A204.1 (cell line): ENCODE measurements around the gene YPEL3.

Experiments
- FAIRE-seq: peaks from 2 replicates; lab custom pipeline; 2012; peaks lifted over from hg19 to GRCh38; lab: Jason Lieb, UNC

Gene YPEL3

DNA sequence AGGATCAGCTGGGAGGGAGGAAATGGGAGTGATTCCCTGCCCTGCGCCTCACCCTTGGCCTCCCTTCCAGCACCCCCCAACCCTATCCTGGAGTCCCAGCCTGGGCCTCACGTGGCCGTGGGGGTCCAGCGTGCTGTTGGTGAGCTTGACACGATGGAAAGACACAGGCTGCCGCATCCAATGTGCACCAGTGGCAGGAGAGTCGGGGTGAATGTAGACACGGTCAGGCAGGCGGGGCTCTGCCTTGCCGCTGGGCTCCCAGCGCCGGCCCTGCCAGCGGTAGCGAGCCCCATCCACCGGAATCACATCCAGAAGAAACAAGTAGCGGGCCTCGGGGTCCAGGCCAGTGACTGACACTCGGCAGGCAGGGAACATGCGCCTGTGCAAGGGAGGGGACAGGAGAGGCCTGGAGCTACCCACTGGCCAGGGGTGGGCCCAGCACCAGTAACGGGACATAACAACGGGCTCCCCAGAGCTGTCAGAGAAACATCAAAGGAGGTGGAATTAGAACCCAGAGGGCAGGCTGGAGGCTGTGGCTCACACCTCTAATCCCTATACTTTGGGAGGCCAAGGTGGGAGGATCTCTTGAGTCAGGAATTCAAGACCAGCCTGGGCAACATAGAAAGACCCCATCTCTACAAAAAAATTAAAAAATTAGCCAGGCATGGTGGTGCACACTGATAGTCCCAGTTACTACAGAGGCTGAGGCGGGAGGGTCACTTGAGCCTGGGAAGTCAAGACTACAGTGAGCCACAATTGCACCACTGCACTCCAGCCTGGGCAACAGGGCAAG is 7.0 kb downstream of the YPEL3 start:
- FAIRE-seq: no peak

DNA sequence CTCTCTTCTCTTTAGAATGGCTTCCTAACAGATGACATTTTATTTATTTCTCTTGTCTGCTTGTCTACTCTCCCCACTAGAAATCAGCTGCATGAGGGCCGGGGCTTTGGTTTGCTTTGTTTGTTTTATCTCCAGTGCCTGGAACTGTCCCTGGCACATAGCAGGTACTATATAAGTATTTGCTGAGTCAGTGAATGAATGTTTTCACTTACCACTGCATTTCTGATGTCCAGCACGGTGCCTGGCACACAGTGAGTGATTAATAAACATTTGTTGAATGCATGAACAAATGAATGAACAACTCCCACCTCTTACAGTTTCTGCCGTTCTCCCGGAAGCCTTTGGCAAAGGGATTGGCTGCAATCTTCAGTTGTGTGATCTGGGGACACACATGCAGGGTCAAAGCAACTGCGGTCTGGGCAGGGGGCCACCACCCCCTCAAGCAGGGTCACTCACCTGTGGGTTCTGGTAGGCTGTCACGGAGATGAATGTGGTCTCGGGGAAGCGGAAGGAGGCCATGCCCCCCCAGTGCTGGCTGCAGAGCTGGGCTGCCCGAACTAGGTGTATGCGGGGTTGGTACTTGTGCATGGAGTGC is 7.7 kb downstream of the YPEL3 start:
- no peak for FAIRE-seq

DNA sequence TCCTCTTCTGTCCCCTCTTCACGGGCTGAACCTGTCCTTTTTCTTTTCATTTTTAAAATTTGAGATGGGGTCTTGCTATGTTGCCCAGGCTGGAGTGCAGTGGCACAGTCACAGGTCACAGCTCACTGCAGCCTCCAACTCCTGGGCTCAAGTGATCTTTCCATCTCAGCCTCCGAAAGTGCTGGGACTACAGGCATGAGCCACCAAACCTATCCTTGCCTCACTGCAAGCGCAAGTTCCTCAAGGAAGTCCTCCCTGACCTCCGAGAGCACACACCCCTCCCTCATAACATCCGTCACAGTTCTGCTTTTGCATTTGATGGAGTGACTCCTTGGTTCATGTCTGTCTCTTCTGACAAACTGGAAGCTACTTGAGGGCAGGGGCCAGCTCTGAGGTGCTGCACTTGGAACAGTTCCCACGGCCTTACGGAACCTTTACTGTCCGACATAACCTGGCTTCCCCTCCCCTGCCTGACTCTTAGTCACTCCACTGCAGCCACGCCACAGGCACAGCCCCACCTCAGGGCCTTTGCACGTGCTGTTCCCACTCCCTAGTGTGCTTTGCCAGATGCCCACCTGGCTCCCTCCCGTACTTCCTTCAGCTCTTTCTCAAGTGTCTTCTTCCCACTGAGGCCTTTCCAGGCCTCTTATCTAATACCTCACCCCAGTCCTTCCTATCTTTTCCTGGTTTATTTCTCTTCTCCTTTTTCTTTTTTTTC is 8.7 kb downstream of the YPEL3 start:
- no peak for FAIRE-seq

DNA sequence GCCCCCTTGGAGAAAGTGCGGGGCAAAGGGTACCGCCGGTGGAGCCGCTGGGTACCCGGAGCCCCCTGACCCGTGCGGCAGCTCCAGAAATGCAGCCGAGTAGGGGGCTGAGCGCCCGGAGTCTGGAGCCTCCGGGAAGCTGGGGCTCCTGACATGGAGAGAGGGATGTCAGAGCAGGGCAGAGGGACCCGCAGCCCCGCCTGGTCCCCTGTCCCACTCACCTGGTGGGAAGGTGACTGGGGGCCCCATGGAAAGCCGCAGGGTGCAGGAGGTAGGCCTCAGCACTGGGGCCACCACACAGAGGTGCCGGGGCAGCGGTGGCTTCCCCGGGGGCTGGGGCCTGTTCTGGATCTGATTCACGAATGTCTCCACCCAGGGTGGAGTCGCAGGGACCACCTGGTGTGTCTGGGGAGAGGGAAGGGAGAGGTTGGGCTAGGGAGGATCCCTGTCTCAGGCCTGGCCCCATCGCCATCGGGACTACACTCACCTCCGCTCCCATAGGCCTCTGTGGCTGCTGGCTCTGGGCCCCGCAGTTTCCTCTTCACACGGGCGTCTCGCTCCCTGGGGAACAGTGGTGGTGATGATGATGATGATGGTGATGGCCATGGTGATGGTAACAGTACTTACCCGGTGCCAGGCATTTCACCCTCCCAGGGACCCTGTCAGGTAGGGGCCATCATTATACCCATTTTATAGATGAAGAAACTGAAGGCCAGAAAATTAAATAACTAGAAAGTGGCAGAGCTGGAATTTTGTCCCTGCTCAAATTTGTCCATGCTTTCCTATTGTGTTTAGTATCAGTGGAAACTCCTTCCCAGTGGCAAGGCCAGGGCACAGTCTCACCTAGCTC is 9.5 kb downstream of the YPEL3 start:
- FAIRE-seq: no peak

DNA sequence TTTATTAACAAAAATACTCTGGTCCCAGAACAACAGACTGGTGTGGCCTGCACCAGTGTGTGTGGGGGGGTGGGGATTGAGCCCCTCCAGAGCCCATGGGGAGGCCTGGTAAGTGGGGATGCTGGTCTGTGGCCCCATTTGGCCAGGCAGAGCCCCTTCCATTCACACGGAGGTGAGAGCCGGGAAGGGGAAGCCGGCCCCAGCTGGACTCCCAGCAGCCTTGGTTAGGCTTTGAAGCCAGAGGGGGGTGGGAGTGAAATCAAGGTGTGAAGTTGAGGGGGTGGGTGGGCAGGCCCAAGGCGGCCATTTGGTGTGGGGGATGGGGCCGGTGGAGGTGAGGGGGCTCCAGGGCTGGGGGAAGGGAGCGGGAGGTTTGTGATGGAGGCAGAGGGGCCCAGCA is 10.2 kb downstream of the YPEL3 start:
- no peak for FAIRE-seq

DNA sequence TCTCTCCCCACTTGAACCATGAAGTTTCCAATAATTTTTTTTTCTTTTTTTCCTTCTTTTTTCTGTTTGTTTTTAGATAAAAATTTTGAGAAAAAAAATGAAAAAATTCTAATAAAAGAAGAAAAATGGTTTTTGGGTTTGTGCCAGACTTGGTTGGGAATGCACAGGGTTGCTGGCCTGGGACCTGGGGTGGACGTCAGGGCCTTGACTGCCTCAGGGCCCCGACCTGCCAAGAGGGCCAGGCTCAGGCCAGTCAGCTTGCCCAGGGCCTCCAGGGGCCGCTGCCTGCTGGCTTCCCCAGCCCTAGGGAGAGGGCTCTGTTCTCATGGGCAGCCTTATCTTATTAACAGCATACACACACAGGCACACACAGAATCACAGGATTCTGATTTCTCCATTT is 10.8 kb downstream of the YPEL3 start:
- no peak for FAIRE-seq

DNA sequence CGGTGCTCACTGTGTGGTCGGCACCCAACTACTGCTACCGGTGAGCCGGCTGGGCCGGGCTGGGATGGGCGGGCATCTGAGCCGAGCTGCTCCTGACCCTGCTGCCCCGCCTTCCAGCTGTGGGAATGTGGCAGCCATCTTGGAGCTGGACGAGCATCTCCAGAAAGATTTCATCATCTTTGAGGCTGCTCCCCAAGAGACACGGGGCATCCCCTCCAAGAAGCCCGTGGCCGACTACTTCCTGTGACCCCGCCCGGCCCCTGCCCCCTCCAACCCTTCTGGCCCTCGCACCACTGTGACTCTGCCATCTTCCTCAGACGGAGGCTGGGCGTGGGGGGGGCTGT is 11.2 kb downstream of the YPEL3 start:
- no peak for FAIRE-seq

DNA sequence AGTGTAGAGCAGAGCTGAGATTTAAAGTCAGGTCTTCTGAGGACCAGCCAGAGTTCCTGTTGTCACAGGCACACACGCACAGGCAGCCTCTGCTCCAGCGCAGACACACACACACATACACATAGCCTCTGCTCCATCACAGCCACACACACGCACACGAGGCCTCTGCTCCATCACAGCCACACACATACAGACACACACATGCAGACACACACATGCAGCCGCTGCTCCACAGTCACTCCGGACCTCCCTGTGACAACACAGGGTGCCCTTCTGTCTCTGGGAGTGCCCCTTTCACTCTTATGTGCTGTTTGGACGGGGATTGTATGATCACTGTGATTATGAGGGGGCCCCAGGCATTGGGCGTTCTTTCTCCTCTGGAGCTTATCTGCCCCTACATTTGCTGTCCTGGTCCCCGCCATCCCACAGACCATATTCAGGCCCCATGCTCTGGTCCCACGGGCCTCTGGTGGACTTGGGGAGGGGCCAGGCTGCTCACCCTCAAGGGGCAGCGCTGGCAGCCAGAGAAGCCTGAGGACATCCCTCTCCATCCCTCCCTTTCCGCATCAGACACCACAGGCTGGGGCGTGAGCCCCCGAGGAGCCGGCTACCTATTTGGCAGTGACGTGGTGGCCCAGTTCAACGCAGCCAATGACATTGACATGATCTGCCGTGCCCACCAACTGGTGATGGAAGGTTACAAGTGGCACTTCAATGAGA is 11.8 kb downstream of the YPEL3 start:
- no peak for FAIRE-seq

DNA sequence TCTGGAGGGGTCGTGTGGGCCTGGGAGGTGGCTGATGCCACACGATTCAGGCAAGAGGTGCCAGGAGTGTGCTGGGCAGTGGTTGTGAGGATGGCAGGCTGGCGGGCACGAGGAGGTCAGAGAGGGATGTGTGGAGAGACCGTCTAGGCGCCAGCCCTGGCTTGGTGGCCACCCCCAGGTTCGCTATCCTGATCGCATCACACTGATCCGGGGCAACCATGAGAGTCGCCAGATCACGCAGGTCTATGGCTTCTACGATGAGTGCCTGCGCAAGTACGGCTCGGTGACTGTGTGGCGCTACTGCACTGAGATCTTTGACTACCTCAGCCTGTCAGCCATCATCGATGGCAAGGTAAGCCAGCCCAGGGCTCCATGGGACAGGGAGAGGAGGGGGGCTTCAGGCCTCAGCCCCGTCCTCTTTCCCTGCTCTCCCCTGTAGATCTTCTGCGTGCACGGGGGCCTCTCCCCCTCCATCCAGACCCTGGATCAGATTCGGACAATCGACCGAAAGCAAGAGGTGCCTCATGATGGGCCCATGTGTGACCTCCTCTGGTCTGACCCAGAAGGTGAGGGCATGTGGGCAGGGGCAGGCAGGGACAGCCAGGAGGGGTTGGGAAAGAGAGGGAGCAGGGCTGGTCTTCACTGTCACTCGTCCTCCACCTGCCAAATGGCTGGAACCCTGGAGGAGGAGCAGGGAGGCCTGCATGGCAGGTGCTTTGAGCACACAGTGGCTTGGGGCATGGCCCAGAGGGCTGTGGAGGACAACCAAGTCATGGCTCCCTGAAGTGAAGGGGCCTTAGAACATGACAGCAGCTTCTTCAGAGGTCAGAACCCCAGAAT is 12.6 kb downstream of the YPEL3 start:
- no peak for FAIRE-seq

DNA sequence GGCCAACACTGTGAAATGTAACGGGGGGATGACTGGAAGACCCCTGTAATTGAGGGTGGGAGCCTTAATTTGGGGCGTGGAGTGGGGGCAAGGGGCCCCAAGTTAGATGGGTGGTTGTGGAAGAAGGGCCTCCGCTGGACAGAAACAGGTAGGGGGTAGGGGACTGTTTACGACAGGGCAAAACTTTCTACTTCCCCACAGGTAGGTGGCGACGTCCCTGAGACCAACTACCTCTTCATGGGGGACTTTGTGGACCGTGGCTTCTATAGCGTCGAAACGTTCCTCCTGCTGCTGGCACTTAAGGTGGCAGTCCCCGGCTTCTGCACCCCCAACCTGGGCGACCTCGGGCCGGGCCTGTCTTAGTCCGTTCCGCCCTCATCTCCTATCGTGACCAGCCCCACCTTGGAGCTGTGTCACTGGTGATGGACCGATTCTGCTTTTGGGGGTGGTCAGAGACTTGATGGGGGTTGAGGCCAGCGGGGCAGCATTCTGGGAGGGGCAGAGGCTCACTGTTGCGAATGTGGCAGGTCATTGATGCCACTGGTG is 13.4 kb downstream of the YPEL3 start:
- FAIRE-seq: no peak

DNA sequence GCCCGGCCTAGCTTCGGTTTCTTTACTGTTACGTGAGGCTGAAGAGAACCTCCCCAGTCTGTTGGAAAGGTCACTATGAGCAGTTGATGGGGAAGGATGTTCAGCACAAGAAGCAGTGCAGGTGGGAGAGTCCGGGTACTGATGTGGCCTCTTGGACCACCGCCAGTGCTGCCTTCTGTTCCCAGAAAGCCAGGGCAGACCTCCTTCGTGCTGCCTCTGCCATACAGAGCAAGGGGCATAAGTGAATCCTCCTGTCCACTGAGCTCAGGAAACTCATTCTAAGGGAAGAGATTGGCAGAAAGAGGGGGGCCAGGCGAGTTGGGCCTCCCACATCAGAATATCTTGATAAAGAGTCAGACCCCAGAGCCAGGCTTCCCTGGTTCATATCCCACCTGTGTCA is 16.5 kb downstream of the YPEL3 start:
- FAIRE-seq: no peak

DNA sequence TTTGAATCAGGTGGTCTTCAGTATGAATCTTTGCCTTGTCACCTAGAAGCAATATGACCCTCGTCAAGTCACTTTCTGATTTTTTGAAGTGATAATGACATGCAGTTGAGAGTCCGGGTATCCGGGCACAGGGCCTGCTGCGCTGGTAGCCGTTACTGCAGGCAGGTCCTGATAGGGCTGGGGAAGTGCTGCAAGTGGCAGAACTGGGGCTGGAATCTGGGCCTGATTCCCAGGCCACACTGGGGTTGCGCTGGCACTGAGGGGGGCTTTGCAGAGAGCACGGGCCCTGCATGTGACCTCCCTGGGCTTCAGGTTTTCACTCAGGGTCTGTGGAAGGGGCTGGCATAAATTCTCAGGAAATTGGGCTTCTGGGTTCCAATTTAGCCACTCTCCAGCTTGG is 17.3 kb downstream of the YPEL3 start:
- no peak for FAIRE-seq

DNA sequence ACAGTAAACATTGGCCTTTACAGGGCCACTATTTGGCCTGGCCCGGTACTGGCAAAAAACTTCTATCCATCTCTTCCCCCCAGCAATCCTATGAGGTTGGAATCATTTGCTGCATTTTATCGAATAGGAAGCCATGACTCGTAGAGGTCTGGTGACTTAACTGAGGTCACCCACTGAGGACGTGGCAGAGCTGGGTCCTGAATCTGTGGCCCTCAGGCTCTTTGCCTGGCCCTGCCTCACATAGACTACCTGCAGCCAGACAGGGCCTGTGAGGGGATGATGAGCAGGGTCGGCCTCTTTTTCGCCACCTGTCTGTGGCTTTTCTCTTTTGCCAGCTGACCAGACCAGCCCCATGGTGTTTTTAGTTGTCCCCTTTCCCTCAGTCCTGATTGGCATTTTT is 18.4 kb downstream of the YPEL3 start:
- no peak for FAIRE-seq

DNA sequence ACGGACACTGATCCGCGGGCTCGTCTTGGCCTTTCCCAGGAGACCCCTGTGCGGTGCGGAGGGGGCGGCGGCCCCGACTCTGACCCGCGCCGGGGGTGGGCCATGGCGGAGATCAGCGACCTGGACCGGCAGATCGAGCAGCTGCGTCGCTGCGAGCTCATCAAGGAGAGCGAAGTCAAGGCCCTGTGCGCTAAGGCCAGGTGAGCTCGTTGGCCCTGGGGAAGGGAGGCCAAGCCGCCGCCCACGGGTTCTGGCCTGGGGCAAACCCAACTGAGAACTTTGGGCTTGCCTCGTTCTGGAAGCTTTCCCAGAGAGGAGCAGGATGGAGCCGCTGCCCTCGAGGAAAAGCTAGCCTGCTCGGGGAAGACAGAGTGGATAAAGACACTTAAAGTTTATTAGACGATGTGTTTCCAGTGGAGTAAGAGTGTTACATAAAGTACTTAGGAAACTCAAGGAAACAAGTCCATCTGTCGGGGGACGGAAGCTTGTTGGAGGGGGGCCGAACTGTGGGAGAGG is 19.7 kb downstream of the YPEL3 start:
- no peak for FAIRE-seq

DNA sequence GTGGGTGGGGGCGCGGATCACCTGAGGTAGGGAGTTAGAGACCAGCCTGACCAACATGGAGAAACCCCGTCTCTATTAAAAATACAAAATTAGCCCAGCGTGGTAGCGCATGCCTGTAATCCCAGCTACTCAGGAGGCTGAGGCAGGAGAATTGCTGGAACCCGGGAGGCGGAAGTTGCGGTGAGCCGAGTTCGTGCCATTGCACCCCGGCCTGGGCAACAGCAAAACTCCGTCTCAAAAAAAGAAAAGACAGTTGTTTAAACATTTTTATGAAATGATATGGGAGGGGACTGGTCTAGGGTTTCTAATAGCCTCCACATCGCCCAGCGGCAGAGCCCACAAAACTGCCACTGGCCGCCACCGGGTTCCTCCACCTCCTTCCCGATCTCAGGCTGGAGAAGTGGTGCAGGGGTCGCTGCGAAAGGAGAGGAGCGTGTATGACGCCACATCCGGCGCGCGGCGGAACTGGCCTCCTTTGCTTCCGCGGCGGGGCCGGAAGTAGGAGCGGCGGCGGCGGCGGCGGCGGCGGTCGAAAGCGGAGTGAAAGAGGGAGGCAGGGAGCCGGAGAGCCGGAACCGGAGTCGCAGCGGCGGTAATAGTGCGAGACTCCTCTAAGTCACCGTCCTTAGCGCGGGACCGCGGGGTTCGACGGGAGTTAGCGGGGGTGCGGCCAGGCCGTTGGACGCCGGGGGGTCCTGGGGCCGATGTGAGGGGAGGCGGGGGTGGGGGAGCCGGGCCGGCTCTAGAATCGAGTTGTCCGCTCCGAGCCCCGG is 20.3 kb downstream of the YPEL3 start, which contains the start of gene PPP4C:
Gene PPP4C, plus strand, starts transcription at position 492 of the 773 bp plus-strand sequence. CDS start 384 bp downstream, outside the sequence.
- FAIRE-seq: no peak

DNA sequence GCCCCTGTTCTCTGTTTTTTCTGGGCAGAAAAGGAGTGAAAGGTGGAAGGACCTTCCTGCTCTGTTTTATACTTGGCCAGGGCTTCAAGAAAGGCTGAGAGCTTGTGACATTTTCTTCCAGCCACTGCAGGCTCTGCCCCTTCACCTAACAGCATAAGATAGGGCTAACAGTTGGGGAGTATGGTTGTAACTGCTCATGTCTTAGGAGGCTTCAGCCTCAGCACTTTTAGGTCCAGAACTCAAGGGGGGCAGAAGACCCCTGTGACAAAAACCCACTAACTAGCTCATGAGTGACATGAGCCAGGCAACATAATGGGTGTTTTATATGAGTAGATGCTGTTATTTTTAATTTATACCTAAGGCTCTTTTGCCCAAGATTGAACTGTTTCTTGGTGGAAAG is 25.5 kb downstream of the YPEL3 start:
- FAIRE-seq: no peak

DNA sequence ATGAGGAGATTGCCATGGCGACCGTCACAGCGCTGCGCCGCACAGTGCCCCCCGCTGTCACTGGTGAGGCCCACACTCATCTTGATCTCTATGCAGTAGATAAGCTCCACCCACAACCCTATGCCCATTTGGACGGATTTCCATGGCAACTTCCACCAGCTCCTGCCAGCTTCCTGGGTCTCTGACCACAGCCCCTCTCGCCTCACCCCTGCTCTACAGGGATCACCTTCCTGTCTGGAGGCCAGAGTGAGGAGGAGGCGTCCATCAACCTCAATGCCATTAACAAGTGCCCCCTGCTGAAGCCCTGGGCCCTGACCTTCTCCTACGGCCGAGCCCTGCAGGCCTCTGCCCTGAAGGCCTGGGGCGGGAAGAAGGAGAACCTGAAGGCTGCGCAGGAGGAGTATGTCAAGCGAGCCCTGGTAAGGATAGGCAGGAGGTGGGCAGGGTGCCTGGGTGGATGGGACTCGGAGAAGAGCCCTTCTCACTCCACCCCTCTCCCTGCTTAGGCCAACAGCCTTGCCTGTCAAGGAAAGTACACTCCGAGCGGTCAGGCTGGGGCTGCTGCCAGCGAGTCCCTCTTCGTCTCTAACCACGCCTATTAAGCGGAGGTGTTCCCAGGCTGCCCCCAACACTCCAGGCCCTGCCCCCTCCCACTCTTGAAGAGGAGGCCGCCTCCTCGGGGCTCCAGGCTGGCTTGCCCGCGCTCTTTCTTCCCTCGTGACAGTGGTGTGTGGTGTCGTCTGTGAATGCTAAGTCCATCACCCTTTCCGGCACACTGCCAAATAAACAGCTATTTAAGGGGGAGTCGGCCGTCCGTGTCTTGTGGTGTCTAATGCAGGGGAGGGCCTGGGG is 26.2 kb downstream of the YPEL3 start:
- FAIRE-seq: no peak

DNA sequence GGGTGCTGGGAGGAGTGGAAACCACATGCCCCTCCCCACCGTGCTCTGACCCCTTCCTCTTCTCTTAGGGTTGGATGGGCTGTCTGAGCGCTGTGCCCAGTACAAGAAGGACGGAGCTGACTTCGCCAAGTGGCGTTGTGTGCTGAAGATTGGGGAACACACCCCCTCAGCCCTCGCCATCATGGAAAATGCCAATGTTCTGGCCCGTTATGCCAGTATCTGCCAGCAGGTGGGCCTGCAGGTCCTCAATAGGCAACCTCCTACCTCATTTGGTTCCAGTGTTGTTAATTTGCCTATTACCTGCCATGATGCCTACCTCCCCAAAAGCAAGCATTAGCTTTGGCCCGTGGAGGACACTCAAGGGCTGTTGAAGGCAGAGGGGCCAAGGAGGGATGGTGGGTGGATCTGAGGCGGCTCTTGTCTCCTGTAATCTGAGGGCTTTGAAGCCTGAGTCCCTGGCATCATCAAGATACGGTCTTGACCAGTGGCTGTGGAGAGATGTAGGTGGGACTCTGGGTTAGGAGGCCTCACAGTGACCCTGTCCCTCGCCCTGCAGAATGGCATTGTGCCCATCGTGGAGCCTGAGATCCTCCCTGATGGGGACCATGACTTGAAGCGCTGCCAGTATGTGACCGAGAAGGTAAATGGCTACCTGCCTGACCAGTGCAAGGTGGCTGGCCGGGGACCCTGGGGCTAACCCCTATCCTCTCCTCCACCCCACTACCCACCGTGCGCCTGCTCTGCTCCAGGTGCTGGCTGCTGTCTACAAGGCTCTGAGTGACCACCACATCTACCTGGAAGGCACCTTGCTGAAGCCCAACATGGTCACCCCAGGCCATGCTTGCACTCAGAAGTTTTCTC is 27.0 kb downstream of the YPEL3 start:
- no peak for FAIRE-seq
